Activated T-helper 1 cell treated with Interleukin-2 at 50 U/mL for 16 hours (primary cell): Measurements from ENCODE around the gene ZW10.
"Not testable (repeated sequence)": the region's sequence is repeated elsewhere in the genome, so short reads cannot be mapped to it uniquely, and the experiment has no call there.

Source experiments
- DNase-seq: peaks from one replicate; pipeline ENCODE4 v3.0.0-alpha.2; 2020; ENCODE audit warnings: low read depth

The ZW10 gene

DNA sequence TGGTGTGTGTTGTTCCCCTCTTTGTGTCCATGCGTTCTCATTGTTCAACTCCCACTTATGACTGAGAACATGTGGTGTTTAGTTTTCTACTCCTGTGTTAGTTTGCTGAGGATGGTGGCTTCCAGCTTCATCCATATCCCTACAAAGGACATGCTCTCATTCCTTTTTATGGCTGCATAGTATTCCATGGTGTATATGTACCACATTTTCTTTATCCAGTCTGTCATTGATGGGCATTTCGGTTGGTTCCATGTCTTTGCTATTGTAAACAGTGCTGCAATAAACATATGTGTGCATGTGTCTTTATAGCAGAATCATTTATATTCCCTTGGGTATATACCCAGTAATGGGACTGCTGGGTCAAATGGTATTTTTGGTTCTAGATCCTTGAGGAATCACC is 10.5 kb downstream of the ZW10 start:
- DNase-seq, result not testable (repeated sequence)

DNA sequence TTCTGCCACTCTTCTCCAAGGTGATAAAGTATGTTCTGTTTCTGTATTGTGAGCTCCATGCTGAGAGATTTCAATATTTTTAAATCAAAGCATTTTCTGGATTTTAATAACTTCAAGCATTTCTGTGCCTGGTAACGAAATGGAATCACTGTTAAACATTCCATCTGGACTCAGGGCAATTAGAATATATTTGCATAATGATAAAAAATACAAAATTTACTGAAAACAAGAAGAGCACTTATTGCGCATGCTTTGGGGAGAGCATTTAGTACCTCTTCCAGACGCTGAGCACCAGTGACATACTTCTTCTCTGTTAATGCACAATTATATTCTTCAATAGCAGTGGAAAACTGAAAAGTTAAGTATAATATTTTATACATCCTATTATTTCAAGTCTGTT is 13.3 kb downstream of the ZW10 start:
- DNase-seq, result no peak

DNA sequence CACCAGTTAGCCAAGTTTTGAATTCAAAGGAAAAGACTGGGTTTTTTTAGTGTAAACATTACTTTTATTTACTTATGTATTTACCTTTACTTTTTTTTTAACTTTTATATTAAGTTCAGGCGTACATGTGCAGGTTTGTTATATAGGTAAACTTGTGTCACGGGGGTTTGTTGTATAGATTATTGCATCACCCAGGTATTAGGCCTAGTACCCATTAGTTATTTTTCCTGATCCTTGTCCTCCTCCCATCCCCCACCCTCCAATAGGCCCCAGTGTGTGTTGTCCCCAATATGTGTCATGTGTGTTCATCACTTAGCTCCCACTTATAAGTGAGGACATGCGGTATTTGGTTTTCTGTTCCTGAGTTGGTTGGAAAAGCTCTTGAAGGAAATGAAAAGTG is 20.6 kb downstream of the ZW10 start:
- DNase-seq, result no peak

DNA sequence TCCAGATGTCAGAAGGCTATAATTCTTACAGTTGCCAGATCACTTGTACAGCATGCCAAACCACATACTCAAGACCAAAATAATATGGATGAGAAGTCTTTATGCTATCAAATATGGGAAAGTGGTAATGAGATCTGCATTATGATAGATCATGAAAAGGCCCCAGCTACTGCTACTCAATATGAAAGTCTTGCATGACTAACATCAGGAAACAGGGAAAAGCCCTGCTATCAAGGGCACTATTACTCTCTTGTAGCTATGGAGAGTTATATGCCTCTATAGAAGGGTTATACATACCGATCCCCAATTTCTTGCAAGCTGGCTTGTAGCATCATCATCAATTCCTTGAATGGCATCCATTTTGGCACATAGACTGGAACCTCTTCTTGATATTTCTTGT is 37.2 kb downstream of the ZW10 start:
- no peak for DNase-seq

DNA sequence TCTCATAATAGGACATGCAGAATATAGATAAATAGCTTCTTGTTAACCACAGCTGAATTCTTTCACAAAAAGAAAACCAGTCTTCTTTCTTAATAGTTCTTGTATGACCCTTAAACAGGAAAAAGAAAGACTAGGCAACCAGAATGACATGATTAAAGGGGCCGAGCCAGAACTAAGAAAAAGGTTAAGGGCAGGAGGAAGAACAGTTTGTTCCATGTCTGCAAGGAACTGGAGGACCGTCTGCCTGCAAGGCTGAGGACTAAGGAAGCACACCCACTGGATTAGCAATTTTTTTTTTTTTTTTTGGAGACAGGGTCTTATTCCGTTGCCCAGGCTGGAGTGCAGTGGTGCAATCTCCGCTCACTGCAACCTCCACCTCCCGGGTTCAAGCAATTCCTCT is 41.4 kb downstream of the ZW10 start:
- DNase-seq, result no peak

DNA sequence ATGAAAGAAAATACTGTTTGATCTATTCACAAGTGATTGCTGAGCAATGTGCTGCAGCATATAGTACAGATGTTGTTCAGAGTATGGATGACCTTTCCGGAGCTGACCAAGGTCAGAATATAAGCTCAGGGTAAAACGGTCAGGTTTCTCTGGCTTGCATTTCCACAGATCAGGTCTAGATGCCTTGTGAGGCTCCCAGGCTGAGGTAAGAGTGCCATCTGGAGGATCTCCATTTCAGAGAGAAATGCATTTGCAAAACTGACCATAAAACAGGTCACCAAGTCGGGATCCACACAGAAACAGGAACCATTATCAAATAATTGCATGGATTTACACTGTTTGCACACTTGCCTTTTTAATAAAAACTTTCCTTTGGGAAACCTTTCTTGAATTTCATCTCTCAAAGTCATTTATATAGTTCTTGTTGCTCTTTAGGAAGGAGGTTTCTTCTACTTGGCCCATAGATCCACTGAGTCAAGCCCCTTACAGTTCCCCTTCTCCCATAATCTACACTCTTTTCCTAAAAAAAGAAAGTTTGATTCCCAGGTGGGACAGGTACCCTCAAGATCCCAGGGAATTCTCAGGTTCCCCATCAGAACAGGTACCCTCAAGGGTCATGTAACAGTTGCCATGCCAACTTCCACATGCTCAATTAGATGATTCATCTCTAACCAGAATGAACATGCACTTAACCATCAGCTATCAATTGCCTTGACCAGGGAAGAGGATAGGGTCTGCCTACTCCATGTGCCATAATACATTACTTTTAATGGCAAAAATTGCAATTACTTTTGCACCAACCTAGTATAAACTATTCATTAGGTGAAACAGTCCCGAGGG is 42.4 kb downstream of the ZW10 start:
- no peak for DNase-seq

DNA sequence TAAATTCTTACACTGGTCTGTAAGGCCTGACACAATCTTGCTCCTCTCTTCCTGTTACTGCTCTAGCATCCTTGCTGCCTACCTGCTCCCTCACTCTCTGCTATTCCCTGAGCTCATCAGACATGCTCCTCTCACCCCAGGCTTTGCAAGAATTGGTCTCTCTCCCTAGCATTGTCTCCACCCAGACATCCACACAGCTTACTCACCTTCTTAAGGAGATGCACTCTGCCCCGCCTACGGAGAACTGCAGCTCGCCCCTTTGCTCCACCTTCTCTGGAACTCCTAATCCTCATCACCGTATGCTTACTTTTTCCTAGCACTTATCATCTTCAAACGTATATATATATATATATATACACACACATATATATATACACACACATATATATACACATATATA is 44.0 kb downstream of the ZW10 start:
- DNase-seq, result no peak

DNA sequence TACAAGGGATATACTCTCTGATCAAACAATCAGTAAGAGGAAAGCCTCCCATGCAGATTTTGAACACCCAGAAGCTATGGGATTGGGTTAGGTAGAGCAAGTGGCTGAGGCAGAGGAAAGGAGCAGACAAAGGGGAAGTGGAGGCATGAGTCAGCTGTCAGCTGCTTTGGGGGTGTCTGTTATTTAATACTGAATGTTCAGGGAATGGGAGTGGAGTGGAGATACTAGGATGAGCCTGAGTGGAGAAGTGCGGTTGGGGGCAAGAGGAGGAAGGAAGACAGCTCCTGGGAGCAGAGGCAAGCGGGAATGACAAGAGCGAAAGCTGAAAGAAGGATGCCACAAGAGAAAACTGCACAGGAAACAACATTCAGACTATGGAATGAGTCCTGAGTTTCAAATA is 44.7 kb downstream of the ZW10 start:
- DNase-seq, result no peak

DNA sequence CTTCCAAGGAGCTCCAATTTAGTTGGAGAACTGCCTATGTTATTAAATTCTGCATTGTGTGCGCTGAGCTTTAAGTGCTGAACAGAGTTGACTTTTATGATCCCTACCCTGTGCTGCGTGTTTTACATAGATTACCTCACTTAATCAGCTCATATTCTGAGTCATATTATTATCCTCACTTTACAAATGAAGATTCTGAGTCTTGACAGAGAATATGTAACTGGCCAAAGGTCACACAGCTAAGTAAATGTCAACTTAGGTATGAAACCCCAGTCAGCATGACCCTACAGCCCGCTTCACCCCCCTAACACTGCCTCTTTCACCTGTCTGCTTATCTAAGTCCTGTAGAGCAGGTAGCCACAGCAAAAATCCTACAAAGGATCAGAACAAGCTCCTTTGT is 47.6 kb downstream of the ZW10 start:
- no peak for DNase-seq

DNA sequence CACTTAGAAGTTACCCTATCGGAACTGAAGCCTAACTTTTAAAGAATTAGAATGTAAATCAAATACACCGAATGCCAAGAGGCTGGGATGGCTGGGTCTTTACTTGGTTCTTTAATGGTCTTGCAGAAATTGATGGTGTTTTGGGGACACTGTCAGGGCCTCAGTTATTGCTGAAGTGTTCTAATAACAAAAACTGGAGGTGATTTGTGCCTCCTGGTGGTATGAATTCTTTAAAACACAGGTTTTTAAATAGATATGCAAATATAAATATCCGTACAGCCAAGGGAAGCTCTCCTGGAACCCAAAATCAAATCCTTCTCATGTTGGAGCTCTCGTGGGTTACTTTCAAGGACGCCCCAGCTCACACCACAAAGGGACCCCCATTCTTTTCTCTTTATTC is 48.1 kb downstream of the ZW10 start:
- no peak for DNase-seq

DNA sequence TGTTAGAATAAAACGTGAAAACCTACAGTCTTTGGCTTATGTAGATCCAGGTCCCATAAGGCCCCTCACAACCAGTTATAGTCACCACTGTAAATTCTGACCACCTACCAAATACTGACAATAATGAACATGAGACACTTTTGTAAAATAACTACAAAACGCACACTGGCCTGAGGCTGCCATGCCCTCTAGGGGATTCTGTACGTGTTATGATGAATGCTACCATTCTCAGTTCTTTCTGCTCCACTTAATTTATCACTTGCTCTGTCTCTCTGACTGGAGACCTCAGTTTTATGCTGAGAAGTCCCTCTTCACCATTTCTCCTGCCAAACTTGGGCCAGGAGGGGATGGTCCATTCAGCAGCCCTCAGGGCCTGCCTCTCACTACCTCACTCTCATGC is 48.7 kb downstream of the ZW10 start:
- no peak for DNase-seq

DNA sequence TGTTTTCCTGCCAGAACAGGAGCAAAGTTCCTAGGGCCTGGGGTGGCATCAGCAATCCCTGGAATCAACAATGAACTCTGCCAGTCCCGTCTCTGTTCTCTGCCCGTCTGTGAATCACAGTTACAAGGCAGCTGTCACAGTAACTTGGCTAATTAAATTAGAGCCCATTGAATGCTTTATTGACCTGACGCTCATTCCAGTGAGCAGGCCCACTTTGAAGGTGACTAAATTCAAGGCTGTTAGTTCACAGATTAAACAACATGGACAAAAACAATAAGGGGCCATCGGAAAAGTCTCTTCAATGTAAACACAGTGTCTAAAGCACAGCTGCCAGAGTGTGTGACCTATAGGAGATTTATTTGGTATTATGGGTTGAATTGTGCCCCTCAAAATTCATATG is 49.7 kb downstream of the ZW10 start:
- no peak for DNase-seq

DNA sequence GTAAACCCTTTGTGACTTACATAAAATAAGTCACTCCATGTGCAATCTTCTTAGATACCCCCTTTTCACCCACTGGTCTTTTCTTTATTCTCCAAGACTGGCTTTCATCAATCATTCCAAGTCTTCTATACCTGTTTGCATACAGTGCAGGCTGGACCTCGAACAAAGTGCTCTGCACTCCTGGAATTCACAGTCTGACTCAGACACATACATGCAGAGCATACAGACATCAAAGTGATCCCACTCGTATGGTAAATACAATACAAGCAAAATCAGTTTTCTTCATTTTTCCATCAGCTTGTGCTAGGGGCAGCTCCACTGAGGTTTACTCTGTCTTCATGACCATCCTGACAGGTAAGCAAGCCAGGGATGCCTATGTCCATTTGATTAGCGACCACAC is 50.6 kb downstream of the ZW10 start:
- no peak for DNase-seq

DNA sequence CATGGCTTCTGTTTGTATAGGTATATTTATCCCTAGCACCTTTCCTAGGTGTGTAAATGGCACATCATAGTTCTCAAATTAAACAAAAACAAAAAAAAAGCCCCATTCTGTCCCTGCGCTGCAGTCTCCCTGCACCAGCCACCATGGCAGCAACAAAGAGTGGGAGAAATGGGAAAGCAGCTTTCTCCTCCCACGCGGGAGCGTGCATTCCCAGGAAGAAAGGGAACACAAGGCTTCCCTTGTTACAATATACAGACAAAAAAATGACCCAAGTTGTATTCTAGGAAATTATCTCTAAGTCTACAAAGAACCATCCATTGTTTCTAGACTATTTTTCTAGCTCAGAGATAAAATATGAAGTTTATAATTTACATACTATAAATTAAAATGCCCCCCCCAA is 51.3 kb downstream of the ZW10 start:
- DNase-seq, result no peak

DNA sequence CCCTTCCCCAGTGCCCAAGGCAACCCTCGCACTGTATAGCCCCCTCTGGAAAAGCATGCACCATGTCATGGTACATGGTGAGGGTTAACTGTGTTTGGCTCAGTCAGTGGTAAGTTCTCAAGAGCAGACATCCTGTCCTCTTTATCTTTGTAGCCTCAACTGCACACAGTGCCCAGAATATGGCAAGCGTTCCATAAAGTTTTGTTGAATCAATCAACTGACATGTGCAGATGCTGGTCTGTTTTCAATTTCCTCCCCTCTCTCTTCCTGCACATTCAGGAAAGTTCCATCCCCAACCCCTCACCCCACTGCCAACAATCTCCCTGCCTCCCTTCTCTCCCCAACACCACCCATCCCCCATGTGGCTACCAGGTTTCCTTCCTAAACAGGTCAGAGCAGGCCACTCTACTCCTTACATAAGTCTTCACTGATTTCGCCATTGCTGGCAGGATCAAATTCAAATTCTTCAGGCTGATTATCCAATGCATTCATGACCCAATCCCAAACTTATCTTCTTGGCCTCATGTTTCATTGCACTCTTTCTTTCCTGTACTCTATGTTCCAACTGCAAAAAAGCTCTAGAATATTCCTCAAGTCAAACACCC is 51.9 kb downstream of the ZW10 start:
- DNase-seq, result no peak

DNA sequence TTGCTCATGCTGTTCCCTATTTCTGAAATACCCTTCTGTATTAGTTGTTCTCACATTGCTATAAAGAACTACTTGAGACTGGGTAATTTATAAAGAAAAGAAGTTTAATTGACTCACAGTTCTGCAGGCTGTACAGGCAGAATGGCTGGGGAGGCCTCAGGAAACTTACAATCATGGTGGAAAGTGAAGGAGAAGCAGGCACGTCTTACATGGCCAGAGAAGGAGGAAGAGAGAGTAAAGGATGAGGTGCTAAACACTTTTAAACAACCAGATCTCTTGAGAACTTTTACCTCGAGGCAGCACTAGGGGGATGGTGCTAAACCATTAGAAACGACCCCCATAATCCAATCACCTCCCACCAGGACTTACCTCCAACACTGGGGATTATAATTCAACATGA is 53.0 kb downstream of the ZW10 start:
- DNase-seq, result not testable (repeated sequence)

DNA sequence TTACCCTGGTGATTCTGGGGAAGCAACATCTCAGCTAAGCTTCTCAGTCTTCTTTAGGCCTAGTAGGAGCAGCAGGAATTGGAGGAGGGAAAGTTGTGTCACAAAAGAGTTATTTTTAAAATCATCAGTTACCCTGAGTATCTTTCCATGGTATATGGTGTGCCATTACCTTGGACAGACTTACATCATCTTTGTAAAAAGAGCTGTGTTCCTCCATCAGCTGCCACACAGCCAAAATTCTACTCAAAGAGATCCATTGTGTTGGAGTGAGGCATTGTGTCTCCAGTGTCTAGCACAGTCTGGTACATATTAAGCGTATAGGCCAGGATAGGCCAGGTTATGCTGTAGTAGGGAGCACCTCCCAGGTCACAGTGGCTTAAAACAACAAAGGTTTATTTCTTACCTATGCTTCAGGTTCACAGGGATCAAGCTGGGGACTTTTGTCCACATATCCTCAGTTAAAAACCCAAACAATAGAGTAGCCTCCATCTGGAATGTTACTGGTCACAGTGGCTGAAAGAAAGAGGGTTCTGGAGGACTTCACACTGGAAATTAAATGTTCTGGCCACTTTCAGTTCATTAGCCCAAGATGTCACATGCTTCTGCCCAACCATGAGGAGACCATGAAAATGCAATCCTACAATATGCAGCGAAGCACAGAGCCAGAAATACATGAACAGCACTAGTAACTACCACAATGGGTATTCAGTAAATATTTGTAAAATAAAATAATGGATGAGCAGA is 57.4 kb downstream of the ZW10 start:
- no peak for DNase-seq

DNA sequence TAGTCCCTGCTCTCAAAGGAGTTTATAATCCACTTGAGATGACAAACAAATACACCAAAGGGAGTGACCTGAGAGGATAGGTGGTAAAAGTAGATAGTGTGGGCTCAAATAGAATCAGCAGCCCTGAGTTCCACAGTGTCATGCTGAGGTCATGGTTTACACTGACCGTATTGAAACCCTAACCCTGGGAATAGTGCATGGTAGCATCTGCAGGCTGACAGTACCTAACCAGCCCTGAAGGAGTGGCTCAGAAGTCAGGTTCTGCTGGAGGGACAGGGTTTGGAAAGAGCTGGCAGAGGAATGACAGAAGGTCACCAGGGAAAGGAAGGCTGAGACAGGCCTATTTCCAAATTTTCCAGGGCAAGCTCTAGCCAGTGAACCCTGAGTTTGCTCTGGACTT is 58.2 kb downstream of the ZW10 start:
- DNase-seq, result no peak

DNA sequence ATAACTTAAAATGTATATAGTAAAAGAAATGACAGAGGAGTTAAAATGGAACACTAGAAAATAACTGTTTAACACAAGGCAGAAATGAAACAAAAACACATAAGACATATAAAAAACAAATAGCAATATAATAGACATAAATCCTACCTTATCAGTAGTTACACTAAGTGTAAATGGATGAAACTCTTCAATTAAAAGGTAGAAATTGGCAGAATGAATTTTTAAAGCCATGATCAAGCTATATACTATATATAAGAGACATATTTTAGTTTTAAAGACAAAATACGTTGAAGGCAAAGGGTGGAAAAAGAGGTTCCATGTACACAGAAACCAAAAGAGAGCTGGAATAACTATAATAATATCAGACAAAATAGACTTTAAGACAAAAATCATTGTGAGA is 62.5 kb downstream of the ZW10 start:
- DNase-seq, result no peak

DNA sequence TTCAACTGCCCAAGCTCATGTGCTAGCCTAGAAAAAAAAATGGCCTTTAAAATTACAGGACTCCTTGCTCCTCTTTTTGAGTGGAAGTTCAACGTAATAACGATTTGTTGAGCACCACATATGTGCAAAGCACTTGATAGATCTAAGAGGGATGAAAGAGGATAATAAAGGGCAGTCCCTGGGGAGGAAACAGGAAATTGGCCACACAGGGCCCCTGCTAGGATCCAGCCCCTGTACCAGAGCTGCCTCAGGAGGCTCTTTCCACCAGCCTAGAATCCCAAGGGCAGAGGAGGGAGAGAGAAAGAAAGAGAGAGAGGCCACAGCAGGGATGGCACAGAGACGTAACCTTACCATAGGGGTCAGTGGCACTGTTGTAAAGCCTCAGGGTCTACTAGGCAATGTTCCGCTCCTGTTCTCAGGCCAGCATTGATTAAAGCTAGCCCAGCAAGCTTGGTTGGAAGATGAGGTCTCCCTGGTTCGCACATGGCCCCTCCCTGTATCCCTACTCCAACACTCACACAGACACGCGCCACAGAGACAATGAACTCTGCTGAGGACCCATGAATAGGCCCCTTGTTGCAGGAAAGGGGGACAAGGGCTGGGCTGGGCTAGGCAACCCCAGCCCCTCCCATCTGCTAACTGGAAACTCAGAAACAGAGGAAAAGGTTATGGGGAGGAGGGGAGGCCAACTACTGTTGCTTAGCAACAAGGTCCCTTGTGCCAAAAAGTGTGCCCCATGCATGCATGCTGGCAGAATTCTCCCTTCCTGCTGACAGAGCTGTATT is 67.4 kb downstream of the ZW10 start, which contains the start of gene TMPRSS5:
Gene TMPRSS5, minus strand, starts transcription at position 438 of the 785 bp plus-strand sequence. Its CDS starts 84 bp downstream, at position 354.
- no peak for DNase-seq

DNA sequence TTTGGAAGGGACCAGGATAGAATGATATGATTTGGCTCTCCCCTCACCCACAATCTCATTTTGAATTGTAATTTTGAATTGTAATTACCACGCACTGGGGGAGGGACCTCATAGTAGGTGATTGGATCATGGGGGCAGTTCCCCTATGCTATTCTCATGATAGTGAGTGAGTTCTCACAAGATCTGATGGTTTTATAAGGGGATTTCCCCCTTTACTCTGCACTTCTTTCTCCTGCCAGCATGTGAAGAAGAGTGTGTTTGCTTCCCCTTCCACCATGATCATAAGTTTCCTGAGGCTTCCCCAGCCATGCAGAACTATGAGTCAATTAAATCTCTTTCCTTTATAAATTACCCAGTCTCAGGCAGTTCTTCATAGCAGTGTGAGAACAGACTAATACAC is 69.9 kb downstream of the ZW10 start:
- DNase-seq, result not testable (repeated sequence)

DNA sequence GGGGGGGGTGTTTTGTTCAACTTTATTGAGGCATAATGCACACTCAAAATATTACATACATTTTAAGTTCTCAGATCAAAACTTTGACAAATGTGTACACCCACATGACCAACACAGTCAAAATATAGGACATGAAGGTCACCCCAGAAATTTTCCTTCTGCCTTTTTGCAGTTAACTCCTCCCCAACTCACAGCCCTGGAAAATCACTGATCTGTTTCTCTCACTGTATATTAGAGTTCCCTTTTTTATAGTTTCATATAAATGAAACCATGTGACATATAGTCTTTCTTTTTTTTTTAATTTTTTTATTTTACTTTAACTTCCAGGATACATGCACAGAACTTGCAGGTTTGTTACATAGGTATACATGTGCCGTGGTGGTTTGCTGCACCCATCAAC is 72.0 kb downstream of the ZW10 start:
- DNase-seq, result no peak
